Smooth muscle cell (in vitro differentiated cells): Measurements from ENCODE around the gene CFAP53. TPM values are rescaled to one million over a fixed set of nuclear protein-coding genes. Genes with fewer than 3 reads are reported as not detected.
"Not testable (repeated sequence)": the region's sequence is repeated elsewhere in the genome, so short reads cannot be mapped to it uniquely, and the experiment has no call there.

Source experiments
- DNase-seq: peaks from one replicate; lab custom pipeline; 2025; ENCODE audit not compliant: unreplicated experiment; lab: John Stamatoyannopoulos, UW
- H2AFZ ChIP-seq: fragments of 200-600 bp; sonication (generic); 2 replicates; pipeline ENCODE4 v1.6.0; 2016; ENCODE audit warnings: antibody characterized with exemption, low read depth, mild to moderate bottlenecking
- H3F3A ChIP-seq: fragments of 200-600 bp; sonication (generic); 2 replicates; pipeline ENCODE4 v1.6.0; 2017; ENCODE audit warnings: antibody characterized with exemption, low read depth
- H3K27ac ChIP-seq: fragments of 200-600 bp; sonication (generic); 2 replicates; pipeline ENCODE4 v1.5.1; 2016; ENCODE audit warnings: low read depth, mild to moderate bottlenecking
- H3K27me3 ChIP-seq: fragments of 200-600 bp; sonication (generic); 2 replicates; pipeline ENCODE4 v1.6.1; 2016; ENCODE audit warnings: low read depth, mild to moderate bottlenecking
- H3K36me3 ChIP-seq: fragments of 200-600 bp; sonication (generic); 2 replicates; pipeline ENCODE4 v1.5.1; 2016; ENCODE audit warnings: low read depth
- H3K4me1 ChIP-seq: fragments of 200-600 bp; sonication (generic); 2 replicates; pipeline ENCODE4 v1.5.1; 2016; ENCODE audit warnings: low read depth
- H3K4me2 ChIP-seq: fragments of 200-600 bp; sonication (generic); 2 replicates; pipeline ENCODE4 v1.6.0; 2016; ENCODE audit warnings: mild to moderate bottlenecking
- H3K4me3 ChIP-seq: fragments of 200-600 bp; sonication (generic); 2 replicates; pipeline ENCODE4 v1.5.1; 2016; ENCODE audit warnings: mild to moderate bottlenecking
- H3K79me2 ChIP-seq: fragments of 200-600 bp; sonication (generic); 2 replicates; pipeline ENCODE4 v1.6.0; 2016; ENCODE audit warnings: low read depth, mild to moderate bottlenecking
- H3K9ac ChIP-seq: fragments of 200-600 bp; sonication (generic); 2 replicates; pipeline ENCODE4 v1.6.0; 2016; ENCODE audit warnings: low read depth
- H3K9me3 ChIP-seq: fragments of 200-600 bp; sonication (generic); replicated peaks from 2 replicates; pipeline ENCODE4 v1.5.1; 2016; ENCODE audit warnings: low read depth
- H4K20me1 ChIP-seq: fragments of 200-600 bp; sonication (generic); 2 replicates; pipeline ENCODE4 v1.6.0; 2016; ENCODE audit warnings: low read depth
- CTCF ChIP-seq: fragments of 200-600 bp; sonication (generic); IDR thresholded peaks from 2 replicates; pipeline ENCODE4 v1.5.1; 2017; ENCODE audit warnings: borderline replicate concordance, mild to moderate bottlenecking, antibody characterized with exemption; ENCODE audit not compliant: insufficient read depth, poor library complexity, severe bottlenecking
- WGBS: methylation state at CpG from one replicate; pipeline ENCODE4 v1.1.7; 2016; ENCODE audit warnings: low lambda C conversion rate; 5-methylcytosine and 5-hydroxymethylcytosine counted together
- polyA plus RNA-seq: library from polyadenylated mRNA; unstranded; fragments of >200 nt; fragmentation: Nextera tagmentation; extraction: Ambion mirVana; gene quantifications from 2 replicates; pipeline ENCODE4 v1.2.1, GENCODE V29; 2016
- total RNA-seq: library from RNA; depleted of rRNA; stranded (reverse); fragments of >200 nt; gene quantifications from 2 replicates; pipeline ENCODE4 v1.2.3, GENCODE V29; 2014

Gene CFAP53
- total and polyA plus RNA-seq, 2 experiments from 2014 or later: 0.41 to 0.99 TPM

GRCh38 chr18:50293039-50293438 lies 26.7 kb upstream of the CFAP53 start:
- no peak overlapping the region for H3K9ac ChIP-seq
- 93% methylated on average over 1 of the region's 1 CpG for WGBS
- no peak overlapping the region for H3K4me2 ChIP-seq

GRCh38 chr18:50289108-50289443 lies 22.8 kb upstream of the CFAP53 start:
- H3K27ac ChIP-seq: no peak overlapping the region
- no peaks in the 10 kb centered on the region for H3K27me3 ChIP-seq
- H4K20me1 ChIP-seq: no peaks in the 10 kb centered on the region
- H3K4me3 ChIP-seq: no peak overlapping the region
- 92% methylated on average over 4 of the region's 4 CpGs for WGBS
- H3K4me2 ChIP-seq: no peak overlapping the region
- no peak for DNase-seq
- no peak overlapping the region for H2AFZ ChIP-seq
- peaks cover 7% of the 10 kb centered on the region for H3K79me2 ChIP-seq
- no peak for TF ChIP-seq CTCF
- H3K9ac ChIP-seq: no peak overlapping the region
- no peaks in the 10 kb centered on the region for H3K9me3 ChIP-seq
- H3F3A ChIP-seq: no peaks in the 10 kb centered on the region
- peaks cover 4% of the 10 kb centered on the region for H3K4me1 ChIP-seq
- no peaks in the 10 kb centered on the region for H3K36me3 ChIP-seq

More at GRCh38 chr18:50293039-50293438, 26.7 kb upstream of the CFAP53 start:
- Histone ChIP-seq H3K27ac (no peak overlapping the region), H3F3A (no peaks in the 10 kb centered on the region), H3K4me1 (peaks cover 4% of the 10 kb centered on the region), H2AFZ (no peak overlapping the region), H3K4me3 (no peak overlapping the region), H3K36me3 (no peaks in the 10 kb centered on the region), H3K79me2 (no peaks in the 10 kb centered on the region), H3K27me3 (no peaks in the 10 kb centered on the region), H4K20me1 (no peaks in the 10 kb centered on the region), H3K9me3 (no peaks in the 10 kb centered on the region)
- TF ChIP-seq CTCF: no peak
- no peak for DNase-seq

GRCh38 chr18:50288348-50289107 lies 22.2 kb upstream of the CFAP53 start:
- H3K9me3 ChIP-seq, H4K20me1 ChIP-seq, H3F3A ChIP-seq, H3K79me2 ChIP-seq, H3K36me3 ChIP-seq, H3K27me3 ChIP-seq, H3K4me1 ChIP-seq, DNase-seq: not testable (repeated sequence)
- H3K4me2 ChIP-seq: peak overlapping the region; percentile 89
- H2AFZ ChIP-seq: peak overlapping the region; percentile 97
- peak overlapping the region; percentile 87 for H3K4me3 ChIP-seq
- 80% methylated on average over 21 of the region's 21 CpGs for WGBS
- peak overlapping the region; percentile 47 for H3K27ac ChIP-seq
- peak overlapping the region; percentile 72 for H3K9ac ChIP-seq

GRCh38 chr18:50287441-50288347 lies 21.4 kb upstream of the CFAP53 start, which contains the start of gene CXXC1:
Gene CXXC1, minus strand, starts transcription at chr18:50287692. Its CDS starts 103 bp downstream, at chr18:50287589.
- no peaks in the 10 kb centered on the region for H3K9me3 ChIP-seq
- TF ChIP-seq CTCF: peak; percentile 24
- H3K4me1 ChIP-seq: peaks cover 4% of the 10 kb centered on the region
- no peaks in the 10 kb centered on the region for H3F3A ChIP-seq
- peak; percentile 88 for DNase-seq
- H4K20me1 ChIP-seq: no peaks in the 10 kb centered on the region
- under 1% methylated on average over 76 of the region's 76 CpGs for WGBS
- peaks cover 7% of the 10 kb centered on the region for H3K79me2 ChIP-seq
- H3K9ac ChIP-seq: peak within 1 kb of the TSS; percentile 72
- peak within 1 kb of the TSS; percentile 47 for H3K27ac ChIP-seq
- H3K27me3 ChIP-seq: no peaks in the 10 kb centered on the region
- peak within 1 kb of the TSS; percentile 87 for H3K4me3 ChIP-seq
- H3K4me2 ChIP-seq: peak within 1 kb of the TSS; percentile 89
- H2AFZ ChIP-seq: peak within 1 kb of the TSS; percentile 97
- no peaks in the 10 kb centered on the region for H3K36me3 ChIP-seq
